IMR-90 (cell line): ENCODE measurements around the gene BIK. TPM values are rescaled to one million over a fixed set of nuclear protein-coding genes. Genes with fewer than 3 reads are reported as not detected.

Experiments used
- ATAC-seq: fragments of 200-7000 bp; cut with Tn5 transposase; 2 replicates; pipeline ENCODE4 v1.9.1; 2020; ENCODE audit warnings: low read depth, mild to moderate bottlenecking, moderate library complexity
- BruUV-seq: library from RNA; stranded (reverse); fragments of 400-500 nt; replicated peaks from 2 replicates; lab custom pipeline; 2021; lab: Mats Ljungman, UMichigan
- CTCF ChIA-PET: fragments of 300-600 bp; formaldehyde crosslinking; extraction: SDS; loops from one replicate; lab custom pipeline; 2021; ENCODE audit warnings: antibody characterized with exemption; lab: Yijun Ruan, JAX
- POLR2A ChIA-PET: fragments of 300-600 bp; sonication (Branson Sonifier 250); formaldehyde crosslinking; loops from one replicate; lab custom pipeline; 2022; ENCODE audit warnings: antibody characterized with exemption; ENCODE audit not compliant: unreplicated experiment; lab: Charles Lee
- DNase-seq: peaks from one replicate; pipeline ENCODE4 v3.0.0; 2013
- H2AFZ ChIP-seq: replicated peaks from 2 replicates; pipeline ENCODE3; 2013; ENCODE audit warnings: low read length, mild to moderate bottlenecking; ENCODE audit not compliant: poor library complexity
- H2AK5ac ChIP-seq: 2 replicates; pipeline ENCODE4 v1.6.1; 2013; ENCODE audit warnings: low read depth, low read length, inconsistent platforms
- H2AK9ac ChIP-seq: replicated peaks from 2 replicates; pipeline ENCODE3; 2013; ENCODE audit warnings: mild to moderate bottlenecking, low read depth, low read length, moderate library complexity; ENCODE audit not compliant: poor library complexity
- H2BK120ac ChIP-seq: 2 replicates; pipeline ENCODE4 v1.6.1; 2013; ENCODE audit warnings: low read depth, low read length, inconsistent platforms
- H2BK15ac ChIP-seq: 3 replicates; pipeline ENCODE4 v1.6.1; 2013; ENCODE audit warnings: low read depth, low read length, inconsistent platforms
- H2BK20ac ChIP-seq: 2 replicates; pipeline ENCODE4 v1.6.1; 2013; ENCODE audit warnings: low read depth, mild to moderate bottlenecking, inconsistent platforms, low read length, moderate library complexity
- H2BK5ac ChIP-seq: 2 replicates; pipeline ENCODE4 v1.6.1; 2013; ENCODE audit warnings: mild to moderate bottlenecking, low read depth, low read length, inconsistent platforms; ENCODE audit not compliant: poor library complexity, severe bottlenecking
- H3K14ac ChIP-seq: replicated peaks from 2 replicates; pipeline ENCODE4 v1.6.1; 2013; ENCODE audit warnings: low read depth, low read length, inconsistent platforms
- H3K18ac ChIP-seq: 2 replicates; pipeline ENCODE4 v1.6.1; 2013; ENCODE audit warnings: low read depth, low read length, control low read depth
- H3K23ac ChIP-seq: 2 replicates; pipeline ENCODE4 v1.6.1; 2013; ENCODE audit warnings: low read depth, low read length, inconsistent platforms
- H3K27ac ChIP-seq: 2 replicates; pipeline ENCODE4 v1.5.1; 2013; ENCODE audit warnings: mild to moderate bottlenecking, control low read depth, low read length; ENCODE audit not compliant: insufficient read depth
- H3K27me3 ChIP-seq: 2 replicates; pipeline ENCODE4 v1.6.1; 2013; ENCODE audit warnings: low read length; ENCODE audit not compliant: control insufficient read depth, insufficient read depth
- H3K36me3 ChIP-seq: 2 replicates; pipeline ENCODE4 v1.6.1; 2013; ENCODE audit warnings: low read length, mixed read lengths; ENCODE audit not compliant: control insufficient read depth, insufficient read depth
- H3K4ac ChIP-seq: 2 replicates; pipeline ENCODE4 v1.6.1; 2013; ENCODE audit warnings: low read depth, low read length, inconsistent platforms
- H3K4me1 ChIP-seq: 2 replicates; pipeline ENCODE4 v1.6.1; 2013; ENCODE audit warnings: low read length, mixed read lengths; ENCODE audit not compliant: control insufficient read depth, insufficient read depth
- H3K4me2 ChIP-seq: 2 replicates; pipeline ENCODE4 v1.6.1; 2013; ENCODE audit warnings: low read depth, mild to moderate bottlenecking, control low read depth, low read length, moderate library complexity
- H3K4me3 ChIP-seq: 2 replicates; pipeline ENCODE4 v1.5.1; 2013; ENCODE audit warnings: low read depth, mild to moderate bottlenecking, control low read depth, low read length, moderate library complexity; ENCODE audit not compliant: insufficient read depth
- H3K56ac ChIP-seq: 2 replicates; pipeline ENCODE4 v1.6.1; 2013; ENCODE audit warnings: low read length, inconsistent platforms; ENCODE audit not compliant: insufficient read depth; ENCODE audit errors: extremely low read depth
- H3K79me1 ChIP-seq, 2 experiments: 2 replicates each; pipeline ENCODE4 v1.6.1; 2013; ENCODE audit warnings: low read length in 2 of 2, inconsistent platforms in 1 of 2, low read depth in 1 of 2
- H3K9ac ChIP-seq: 2 replicates; pipeline ENCODE4 v1.6.1; 2013; ENCODE audit warnings: low read depth, low read length, control low read depth
- H3K9me1 ChIP-seq: 2 replicates; pipeline ENCODE4 v1.6.1; 2013; ENCODE audit warnings: low read length, inconsistent platforms; ENCODE audit not compliant: insufficient read depth
- H3K9me3 ChIP-seq: 2 replicates; pipeline ENCODE4 v1.6.1; 2013; ENCODE audit warnings: low read length; ENCODE audit not compliant: control insufficient read depth, insufficient read depth
- H4K20me1 ChIP-seq: 2 replicates; pipeline ENCODE4 v1.6.1; 2013; ENCODE audit warnings: low read length, inconsistent platforms; ENCODE audit not compliant: insufficient read depth
- H4K5ac ChIP-seq: 2 replicates; pipeline ENCODE4 v1.6.1; 2013; ENCODE audit warnings: mild to moderate bottlenecking, low read depth, low read length, control low read depth
- H4K8ac ChIP-seq, 2 experiments: 2 replicates each; pipeline ENCODE4 v1.6.1; 2013; ENCODE audit warnings: low read depth in 2 of 2, low read length in 2 of 2, control low read depth in 1 of 2, inconsistent platforms in 1 of 2
- H4K91ac ChIP-seq: 2 replicates; pipeline ENCODE4 v1.6.1; 2013; ENCODE audit warnings: low read depth, low read length, inconsistent platforms; ENCODE audit not compliant: insufficient read depth
- POLR2A ChIP-seq: IDR thresholded peaks from 2 replicates; pipeline ENCODE4 v1.6.1; 2012; ENCODE audit warnings: mild to moderate bottlenecking, low read depth, low read length
- RAD21 ChIP-seq: IDR thresholded peaks from 2 replicates; pipeline ENCODE4 v1.6.1; 2012; ENCODE audit warnings: low read length, improper control_type of control experiment
- WGBS, 2 experiments: methylation state at CpG; one replicate each; pipeline versions ENCODE4 v1.1.5 to v1.1.7; 2013; ENCODE audit warnings: missing lambda C conversion rate in 2 of 2; ENCODE audit not compliant: insufficient read length in 1 of 2; ENCODE audit errors: extremely low coverage in 2 of 2; 5-methylcytosine and 5-hydroxymethylcytosine counted together
- dilution Hi-C: fragments of 300-500 bp; cut with HindIII; formaldehyde crosslinking; loops from one replicate; pipeline ENCODE4 v1.14.3; 2018; ENCODE audit warnings: low sequenced_read_pairs; ENCODE audit not compliant: unreplicated experiment
- in situ Hi-C: fragments of 300-500 bp; cut with MboI; formaldehyde crosslinking; loops from 3 replicates; pipeline ENCODE4 v1.14.3; 2019; ENCODE audit warnings: low sequenced_read_pairs, inconsistent platforms, mixed read lengths
- intact Hi-C: fragments of 100-400 bp; cut with micrococcal nuclease; formaldehyde crosslinking; loops from 2 replicates; pipeline ENCODE4 v1.10.0; 2022
- polyA plus RNA-seq, 3 experiments: library from polyadenylated mRNA; depleted of rRNA; stranded (reverse); fragments of >200 nt; gene quantifications; 2 replicates each; pipeline ENCODE4 v1.2.3, GENCODE V29; 2012; ENCODE audit warnings: low replicate concordance in 1 of 3
- total RNA-seq: library from RNA; depleted of rRNA; stranded (reverse); fragments of >200 nt; gene quantifications from 2 replicates; pipeline ENCODE4 v1.2.3, GENCODE V29; 2012

The BIK gene
- total and polyA plus RNA-seq, 2 of the 4 experiments (the other 2 are of a cell fraction) = 0.18 TPM; not detected in 1

DNA sequence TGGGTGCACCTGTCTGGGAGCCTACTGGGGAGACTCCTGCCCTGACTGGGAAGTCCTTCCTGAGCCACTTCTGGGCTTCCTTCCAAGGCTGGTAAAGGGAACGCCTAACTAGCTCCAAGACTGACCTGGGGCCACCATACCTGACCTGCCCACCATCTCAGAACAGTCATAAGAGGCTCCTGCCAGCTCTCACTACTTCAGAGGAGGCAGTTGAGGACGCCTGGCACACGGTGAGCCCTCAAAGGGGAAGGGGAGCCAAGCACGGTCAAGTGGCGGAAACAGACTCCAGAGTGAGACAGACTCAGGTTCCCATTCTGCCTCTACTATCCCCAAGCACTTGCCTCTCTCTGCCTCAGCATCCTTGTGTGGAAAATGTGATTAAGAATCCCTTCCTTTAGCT, 25.0 kb downstream of the BIK start:
- WGBS, 2 experiments = no CpG with 5 or more reads among the region's 5 CpGs
- in situ Hi-C loops = no loop called here
- no peak overlapping the region for H2AK9ac ChIP-seq

More for the DNA sequence above, 25.0 kb downstream of the BIK start:
- Histone ChIP-seq H3K23ac (no peak overlapping the region), H3K4me1 (no peaks in the 10 kb centered on the region), H3K4me2 (no peak overlapping the region), H4K20me1 (no peaks in the 10 kb centered on the region; the same call in 1 of the 2 replicates), H3K18ac (no peak overlapping the region), H3K27ac (no peak overlapping the region), H2BK15ac (no peak overlapping the region), H2BK120ac (no peak overlapping the region), H4K5ac (no peak overlapping the region), H3K79me1 (peaks cover 3 to 5% of the 10 kb centered on the region in 2 experiments; a peak in 1 of 4 replicates), H4K8ac (no peak overlapping the region), H3K4ac (no peak overlapping the region), H3K4me3 (no peak overlapping the region), H2BK20ac (no peak overlapping the region), H3K9me1 (no peaks in the 10 kb centered on the region), H3K9ac (no peak overlapping the region), H3K9me3 (no peaks in the 10 kb centered on the region), H3K56ac (no peak overlapping the region), H2AFZ (no peak overlapping the region), H2BK5ac (no peak overlapping the region), H4K91ac (no peak overlapping the region), H3K14ac (no peak overlapping the region), H2AK5ac (no peak overlapping the region), H3K36me3 (peaks cover 46% of the 10 kb centered on the region), H3K27me3 (no peaks in the 10 kb centered on the region)
- no peak for DNase-seq
- no TSS peak for BruUV-seq
- CTCF ChIA-PET = no interaction called here
- ATAC-seq = no peak
- dilution Hi-C loops = no loop called here
- TF ChIP-seq POLR2A (no peak), RAD21 (no peak)
- intact Hi-C loops = no loop called here
- POLR2A ChIA-PET = no interaction called here
